Bone marrow (tissue), 2 donors: ENCODE measurements around the gene SLC39A11.

ENCODE experiments used
- DNase-seq, 2 donors: peaks; one replicate each; lab custom pipeline; 2025; lab: John Stamatoyannopoulos, UW

The SLC39A11 gene

GRCh38 chr17:72870367-72870985 lies 222.0 kb downstream of the SLC39A11 start:
- DNase-seq, result no peak

GRCh38 chr17:72869630-72870029 lies 222.9 kb downstream of the SLC39A11 start:
- no peak for DNase-seq

GRCh38 chr17:72865954-72866353 lies 226.5 kb downstream of the SLC39A11 start:
- no peak for DNase-seq

- DNase-seq, result no peak
Measured at GRCh38 chr17:72863526-72864211, 228.8 kb downstream of the SLC39A11 start.

DNA sequence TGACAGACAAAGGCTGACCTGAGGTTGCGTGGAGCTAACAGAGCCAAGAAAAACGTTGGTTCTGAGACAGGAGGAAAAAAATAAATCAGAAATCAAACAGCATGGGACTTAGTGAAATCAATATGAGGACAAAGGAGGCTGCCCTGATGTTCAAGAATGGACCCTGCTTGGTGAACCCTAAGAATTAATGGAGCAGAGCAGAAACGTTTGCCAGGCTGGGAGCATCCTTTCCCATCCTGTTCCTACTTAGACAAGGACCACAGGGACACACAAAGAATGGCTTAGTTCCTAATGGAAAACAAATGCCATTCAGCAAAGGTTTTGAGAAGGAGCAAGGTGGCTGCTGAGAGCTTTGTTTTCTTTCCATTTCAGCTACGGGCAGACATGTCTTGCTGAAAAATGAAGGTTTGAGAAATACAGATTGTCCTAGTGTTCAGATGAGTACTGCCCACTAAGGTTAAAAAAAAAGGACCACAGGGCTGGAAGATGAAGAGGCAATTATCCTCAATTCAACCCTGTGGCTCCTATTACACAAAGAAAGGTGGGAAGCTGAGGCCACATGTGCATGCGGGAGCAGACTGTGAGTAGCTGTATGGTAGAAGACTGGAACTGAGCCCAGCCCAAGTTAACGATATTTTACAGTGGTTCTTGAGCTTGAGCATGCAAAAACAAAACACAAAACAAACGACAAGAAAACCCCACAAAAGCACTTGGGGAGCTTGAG lies 230.1 kb downstream of the SLC39A11 start:
- no peak for DNase-seq

DNA sequence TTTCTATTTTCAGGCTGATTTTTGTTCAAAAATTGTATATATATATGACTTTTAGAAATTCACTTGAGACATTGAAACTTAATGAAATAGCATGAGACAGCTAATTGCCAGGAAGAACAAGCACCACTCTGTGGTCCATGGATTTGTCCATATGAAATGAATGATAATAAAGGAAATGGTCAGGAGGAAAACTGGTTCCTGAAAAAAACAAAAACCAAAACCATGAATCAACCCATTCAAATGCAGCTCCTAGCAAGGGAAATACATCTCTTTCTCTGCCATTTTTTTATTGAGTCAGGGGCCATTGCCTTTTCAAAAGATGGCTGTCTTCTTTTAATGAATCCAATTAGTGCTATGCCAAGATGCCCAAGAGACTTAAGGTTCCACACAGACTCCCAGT lies 230.7 kb downstream of the SLC39A11 start:
- DNase-seq, result no peak

GRCh38 chr17:72860778-72861177 lies 231.7 kb downstream of the SLC39A11 start:
- DNase-seq, result no peak

DNA sequence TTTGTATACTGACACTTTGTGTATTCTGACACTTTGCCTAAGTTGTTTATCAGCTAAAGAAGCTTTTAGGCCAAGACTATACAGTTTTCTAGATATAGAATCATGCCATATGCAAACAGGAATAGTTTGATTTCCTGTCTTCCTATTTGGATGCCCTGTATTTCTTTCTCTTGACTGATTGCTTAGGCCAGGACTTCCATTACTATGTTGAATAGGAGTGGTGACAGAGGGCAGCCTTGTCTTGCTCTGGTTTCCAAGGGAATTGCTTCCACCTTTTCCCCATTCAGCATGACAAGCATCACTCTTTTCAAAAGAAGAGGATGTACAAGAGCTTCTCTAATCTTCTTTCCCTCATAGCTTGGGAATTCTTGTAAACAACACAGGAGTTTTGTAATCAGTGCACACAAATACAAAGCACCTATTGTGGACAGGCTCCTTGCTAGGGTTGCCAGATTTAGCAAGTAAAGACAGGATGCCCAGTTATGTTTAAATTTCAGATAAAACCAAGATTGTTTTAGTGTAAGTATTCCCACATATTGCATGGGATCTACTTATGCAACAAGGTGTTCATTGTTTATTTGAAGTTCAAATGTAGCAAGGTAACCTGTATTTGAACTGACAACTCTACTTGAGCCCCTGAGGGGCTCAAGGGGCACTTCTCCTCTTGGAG lies 233.5 kb downstream of the SLC39A11 start:
- no peak for DNase-seq

DNA sequence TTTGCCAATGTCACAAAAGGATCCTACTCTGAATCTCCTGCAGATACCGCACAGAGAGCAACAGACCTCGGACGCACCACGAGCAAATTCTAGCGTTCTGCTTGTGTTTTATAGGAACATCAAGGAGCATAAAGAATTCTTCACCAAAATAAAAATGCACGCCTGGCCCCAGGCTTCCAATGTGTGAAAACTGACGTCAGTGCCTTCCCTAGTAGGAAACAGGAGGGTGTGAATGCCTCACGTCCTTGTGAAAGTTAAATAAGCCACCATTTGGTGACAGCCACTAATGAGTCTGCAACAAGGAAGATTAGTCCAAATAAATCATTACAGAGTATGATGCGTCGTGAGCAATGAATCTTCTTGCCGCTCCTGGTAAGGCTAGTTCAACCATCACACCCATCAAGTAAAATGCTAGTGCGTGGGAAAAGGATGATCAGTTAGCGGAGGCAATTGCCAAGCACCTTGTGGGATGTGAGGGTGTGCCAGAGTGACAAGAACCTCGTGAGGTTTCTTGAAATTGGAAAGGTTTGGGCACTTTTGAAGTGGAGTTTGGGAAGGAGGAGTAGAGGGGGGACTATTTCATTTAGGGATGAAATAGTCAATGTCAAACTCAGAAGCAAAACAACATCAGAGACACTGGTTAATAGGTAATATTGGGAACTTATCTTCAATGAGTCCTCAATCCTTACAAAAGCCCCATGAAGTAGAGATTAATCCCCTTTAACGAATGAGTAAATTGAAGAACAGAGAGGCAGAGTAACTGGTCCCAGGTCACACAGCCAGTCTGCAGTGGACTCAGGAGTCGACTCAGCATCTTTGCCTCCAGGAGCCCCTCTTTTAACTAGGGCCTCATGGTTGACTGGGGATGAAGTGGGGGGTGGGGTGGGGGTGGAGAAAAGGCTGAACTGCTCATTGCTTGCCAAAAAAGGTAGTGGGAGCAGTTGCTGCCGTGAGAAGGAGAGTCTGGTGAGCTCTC lies 238.8 kb downstream of the SLC39A11 start:
- no peak for DNase-seq

GRCh38 chr17:72852277-72852938 lies 240.1 kb downstream of the SLC39A11 start:
- DNase-seq, result no peak

DNA sequence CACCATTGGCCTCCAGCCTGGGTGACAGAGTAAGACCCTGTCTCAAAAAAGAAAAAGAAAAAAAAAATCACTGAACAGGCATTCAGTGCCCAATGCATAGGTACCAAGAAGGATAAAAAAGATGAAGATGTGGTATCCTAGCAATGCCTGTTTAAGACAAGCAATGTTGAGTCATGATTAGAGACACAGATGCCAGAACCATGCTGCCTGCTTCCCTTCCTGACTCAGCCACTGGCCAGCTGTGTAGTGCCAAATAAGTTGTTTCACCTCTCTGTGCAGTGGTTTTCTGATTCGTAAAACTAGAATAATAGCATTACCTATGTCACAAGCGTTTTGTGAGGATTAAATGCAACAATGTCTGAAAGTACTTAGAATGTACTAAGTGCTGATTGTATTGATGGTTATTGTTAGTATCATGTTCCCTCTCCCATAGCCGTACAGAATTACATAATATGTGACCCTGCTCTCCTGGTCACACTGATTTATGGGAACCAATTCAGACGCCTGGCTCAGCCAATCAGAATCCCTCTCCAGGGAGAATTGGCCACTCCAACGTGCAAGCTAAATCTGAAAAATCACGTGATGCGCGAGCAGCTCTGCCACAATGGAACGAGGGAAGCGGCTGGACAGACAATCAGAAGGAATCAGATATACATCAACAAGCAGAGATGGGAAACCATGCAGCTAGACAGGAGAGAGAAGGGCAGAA lies 241.9 kb downstream of the SLC39A11 start:
- DNase-seq, result no peak

DNA sequence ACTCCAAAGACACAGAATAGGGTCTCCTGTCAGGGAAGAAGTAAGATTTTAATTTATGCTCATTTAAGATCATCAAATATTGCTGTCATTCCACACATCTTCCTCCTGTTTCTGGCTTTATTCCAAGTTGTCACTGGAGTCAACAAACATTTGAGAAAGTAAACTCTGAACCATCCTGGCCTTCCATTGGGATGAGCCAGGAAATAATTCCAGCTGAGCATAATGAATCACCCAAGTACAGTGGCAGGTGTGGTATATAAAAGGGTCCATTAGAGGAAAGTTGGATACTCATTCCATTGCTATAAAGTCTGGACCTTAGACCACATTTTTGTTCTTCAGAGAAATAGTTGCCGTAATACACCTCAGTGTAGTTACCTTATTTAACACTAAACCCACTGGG lies 246.1 kb downstream of the SLC39A11 start:
- DNase-seq, result no peak

- DNase-seq, result no peak
Measured at GRCh38 chr17:72843591-72843990, 248.9 kb downstream of the SLC39A11 start.

DNA sequence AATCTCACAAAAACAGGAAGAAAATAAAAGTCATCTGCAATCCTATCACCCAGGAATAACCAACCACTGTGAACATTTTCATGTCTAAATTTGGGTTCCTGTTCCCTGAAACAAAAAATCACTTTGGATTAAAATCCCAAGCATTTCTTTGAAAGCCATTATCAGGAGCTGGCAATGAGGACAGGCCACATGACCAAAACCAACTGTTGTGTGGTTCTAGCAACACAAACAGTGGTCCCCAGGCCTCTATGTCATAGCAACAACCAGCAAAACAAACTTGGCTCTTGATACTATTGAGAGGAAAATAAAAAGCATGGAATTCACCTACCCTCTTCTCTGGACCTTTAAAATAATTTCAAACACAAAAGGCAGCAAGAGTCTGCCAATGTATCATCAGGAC lies 252.5 kb downstream of the SLC39A11 start:
- DNase-seq, result no peak

DNA sequence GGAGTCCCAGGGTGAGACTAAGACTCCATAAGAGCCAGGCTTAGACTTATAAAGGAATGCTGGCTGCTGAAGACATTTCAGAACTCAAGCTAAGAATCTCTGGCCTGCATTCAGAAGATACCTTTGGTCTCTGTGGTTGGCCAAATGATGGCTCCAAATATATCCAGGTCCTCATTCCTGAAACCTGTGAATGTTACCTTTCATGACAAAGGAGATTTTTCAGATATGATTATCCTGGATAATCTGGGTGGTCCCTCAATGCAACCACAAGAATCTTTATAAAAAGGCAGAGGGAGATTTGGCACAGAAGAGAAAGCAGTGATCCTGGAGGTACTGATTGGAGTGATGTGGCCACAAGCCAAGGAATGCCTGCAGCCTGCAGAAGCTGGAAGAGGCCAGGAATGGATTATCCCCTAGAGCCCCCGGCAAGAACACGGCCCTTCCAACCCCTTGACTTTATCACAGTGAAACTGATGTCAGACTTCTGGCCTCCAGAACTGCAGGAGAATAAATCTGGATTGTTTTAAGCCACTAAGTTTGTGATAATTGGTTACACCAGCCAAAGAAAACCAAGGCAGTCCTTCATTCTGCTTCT lies 253.3 kb downstream of the SLC39A11 start:
- DNase-seq, result no peak

GRCh38 chr17:72838581-72838980 lies 253.9 kb downstream of the SLC39A11 start:
- no peak for DNase-seq

GRCh38 chr17:72838068-72838467 lies 254.4 kb downstream of the SLC39A11 start:
- DNase-seq, result no peak

GRCh38 chr17:72837335-72837734 lies 255.2 kb downstream of the SLC39A11 start:
- DNase-seq, result no peak

- no peak for DNase-seq
Measured at GRCh38 chr17:72833128-72833765, 259.2 kb downstream of the SLC39A11 start.
